NCI-H1105 treated with DMSO at 0.1 percent for 48 hours (cell line): ENCODE data around the gene ATP7A.

Experiments used
- DNase-seq: peaks from one replicate; lab custom pipeline; 2025; lab: John Stamatoyannopoulos, UW

ATP7A gene

DNA sequence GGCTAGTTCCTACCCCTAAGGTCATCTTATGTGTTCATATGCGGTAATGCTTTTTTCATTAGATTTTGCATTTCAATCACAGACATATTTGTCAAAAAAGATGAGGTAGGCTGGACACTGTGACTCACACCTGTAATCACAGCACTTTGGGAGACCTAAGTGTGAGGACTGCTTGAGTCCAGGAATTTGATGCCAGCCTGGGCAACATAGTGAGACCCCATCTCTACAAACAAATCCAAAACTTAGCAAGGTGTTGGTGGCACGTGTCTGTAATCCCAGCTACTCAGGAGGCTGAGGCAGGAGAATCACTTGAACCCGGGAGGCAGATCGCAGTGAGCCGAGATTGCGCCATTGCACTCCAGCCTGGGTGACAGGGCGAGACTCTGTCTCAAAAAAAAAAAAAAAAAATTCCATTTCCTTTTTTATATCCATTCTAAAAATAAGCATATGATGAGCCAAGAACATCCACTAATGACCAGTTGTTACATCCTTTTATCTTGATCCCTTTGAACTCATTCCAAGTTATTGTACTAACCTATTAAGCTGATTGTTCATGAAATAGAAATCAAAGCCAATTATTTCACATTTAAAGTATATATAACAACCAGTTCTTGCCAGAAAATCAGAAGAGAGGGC is 35.5 kb downstream of the ATP7A start:
- DNase-seq = no peak

DNA sequence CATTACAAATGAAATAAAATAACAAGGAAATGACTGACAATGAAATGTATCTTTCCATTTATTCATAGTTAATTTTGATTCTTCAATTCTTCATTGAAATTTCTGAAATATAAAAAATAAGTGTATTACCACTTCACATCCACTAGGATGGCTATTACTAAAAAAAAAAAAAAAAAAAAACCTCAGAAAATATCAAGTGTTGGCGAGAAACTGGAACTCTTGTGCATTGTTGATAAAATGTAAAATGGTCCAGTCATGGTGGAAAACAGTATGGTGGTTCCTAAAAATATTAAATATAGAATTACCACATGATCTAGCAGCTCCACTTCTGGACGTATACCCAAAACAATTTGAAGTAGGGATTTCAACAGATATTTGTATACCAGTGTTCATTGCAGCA is 36.1 kb downstream of the ATP7A start:
- DNase-seq = no peak

DNA sequence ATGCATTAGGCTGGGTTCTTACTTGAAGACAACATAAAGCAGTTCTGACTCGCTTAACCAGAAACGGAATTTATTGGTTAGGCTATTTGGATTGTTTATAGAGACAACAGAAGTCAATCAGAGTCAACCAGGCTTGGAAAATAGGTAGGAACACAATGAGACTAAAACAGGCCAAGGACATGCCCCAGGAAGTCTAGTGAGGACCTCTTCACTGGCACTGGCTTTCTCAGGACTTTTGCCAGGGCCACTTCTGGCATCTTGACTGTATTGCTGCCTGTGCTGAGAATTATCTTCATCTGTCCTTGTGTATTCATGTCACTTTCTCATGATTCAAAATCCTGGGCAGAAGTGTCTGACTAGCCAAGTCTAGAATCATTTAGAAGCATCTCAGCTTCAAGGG is 39.3 kb downstream of the ATP7A start:
- no peak for DNase-seq

DNA sequence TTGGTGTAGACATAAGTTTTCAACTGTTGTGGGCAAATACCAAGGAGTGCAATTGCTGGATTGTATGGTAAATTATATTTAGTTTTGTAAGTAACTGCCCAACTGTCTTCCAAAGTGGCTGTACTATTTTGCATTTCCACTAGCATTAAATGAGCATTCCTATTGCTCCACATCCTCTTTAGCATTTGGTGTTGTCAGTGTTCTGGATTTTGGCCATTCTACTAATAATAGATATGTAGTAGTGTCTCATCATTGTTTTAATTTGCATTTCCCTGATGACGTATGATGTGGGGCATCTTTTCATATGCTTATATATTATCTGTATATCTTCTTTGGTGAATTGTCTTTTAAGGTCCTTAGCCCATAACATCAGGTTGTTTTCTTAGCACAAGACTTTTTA is 41.7 kb downstream of the ATP7A start:
- DNase-seq = no peak

DNA sequence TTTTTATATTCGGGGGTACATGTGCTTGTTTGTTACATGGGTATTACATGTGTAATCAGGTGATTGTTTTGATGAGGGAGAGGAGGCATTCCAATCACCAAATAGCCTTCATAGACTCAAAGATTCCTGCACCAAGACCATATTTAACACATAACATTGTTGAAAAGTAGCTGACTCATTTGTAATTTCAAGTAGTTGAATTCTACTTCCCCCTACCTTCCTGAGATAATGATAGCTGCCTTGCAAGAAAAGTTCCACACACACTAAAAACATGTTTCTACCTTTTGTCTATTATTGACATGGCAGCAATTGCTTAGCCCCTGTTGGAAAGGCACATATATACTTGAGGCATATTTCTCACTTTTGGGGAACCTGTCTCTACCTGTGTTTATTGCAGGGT is 42.8 kb downstream of the ATP7A start:
- DNase-seq = no peak

DNA sequence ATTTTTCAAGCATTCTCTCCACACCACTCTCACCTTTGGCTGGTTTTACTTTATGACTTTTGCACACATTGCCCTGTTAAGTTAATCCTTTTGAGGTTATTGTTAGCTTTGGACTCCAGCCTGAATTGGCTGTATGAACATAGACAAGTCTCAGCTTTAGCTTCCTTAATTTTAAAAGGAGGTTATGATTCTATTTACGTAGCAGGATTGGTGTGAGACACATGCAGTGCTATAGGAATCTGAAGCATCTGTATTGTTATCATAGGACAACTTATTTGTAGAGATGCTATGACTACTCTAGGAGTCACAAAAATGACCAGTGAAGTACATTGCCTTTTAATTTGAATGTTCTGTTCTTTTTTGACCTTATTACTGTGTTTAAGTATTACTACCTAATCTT is 43.2 kb downstream of the ATP7A start:
- no peak for DNase-seq

DNA sequence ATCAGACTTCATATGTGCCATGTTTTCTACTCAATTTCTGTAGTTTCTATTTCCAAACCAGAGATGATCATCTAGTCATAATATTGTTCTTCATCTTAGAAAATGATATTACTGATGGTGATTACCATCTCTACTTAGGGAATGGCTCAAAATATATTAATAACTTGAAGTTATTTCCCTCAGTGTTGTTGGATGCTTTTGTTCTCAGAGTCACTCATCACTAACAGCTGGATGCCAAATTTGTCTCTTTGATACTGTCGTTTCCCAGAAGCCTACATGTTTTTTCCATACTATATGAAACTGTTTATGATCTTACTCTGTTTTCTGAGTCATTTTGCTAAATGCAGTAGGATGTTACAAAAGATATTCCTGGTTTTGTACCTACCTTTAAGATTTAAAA is 50.1 kb downstream of the ATP7A start:
- no peak for DNase-seq

DNA sequence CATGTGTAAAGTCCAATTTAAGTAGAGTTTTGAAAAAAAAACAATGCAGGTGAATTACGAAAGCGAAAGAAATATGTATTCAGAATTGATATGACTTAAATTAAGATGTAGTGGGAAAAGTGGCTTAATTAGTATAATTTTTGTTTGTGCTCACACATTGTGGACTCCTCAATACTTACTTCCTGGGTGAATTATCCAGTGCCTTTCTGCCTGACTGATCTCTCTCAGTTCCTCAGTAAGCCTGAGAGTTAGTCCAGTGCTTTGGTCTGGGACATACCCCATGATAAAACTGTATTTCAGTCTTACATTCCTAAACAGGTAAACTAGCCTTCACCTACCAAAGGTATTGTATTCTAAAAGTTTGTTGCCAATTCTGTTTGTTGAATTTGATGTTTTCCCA is 50.6 kb downstream of the ATP7A start:
- DNase-seq = no peak

DNA sequence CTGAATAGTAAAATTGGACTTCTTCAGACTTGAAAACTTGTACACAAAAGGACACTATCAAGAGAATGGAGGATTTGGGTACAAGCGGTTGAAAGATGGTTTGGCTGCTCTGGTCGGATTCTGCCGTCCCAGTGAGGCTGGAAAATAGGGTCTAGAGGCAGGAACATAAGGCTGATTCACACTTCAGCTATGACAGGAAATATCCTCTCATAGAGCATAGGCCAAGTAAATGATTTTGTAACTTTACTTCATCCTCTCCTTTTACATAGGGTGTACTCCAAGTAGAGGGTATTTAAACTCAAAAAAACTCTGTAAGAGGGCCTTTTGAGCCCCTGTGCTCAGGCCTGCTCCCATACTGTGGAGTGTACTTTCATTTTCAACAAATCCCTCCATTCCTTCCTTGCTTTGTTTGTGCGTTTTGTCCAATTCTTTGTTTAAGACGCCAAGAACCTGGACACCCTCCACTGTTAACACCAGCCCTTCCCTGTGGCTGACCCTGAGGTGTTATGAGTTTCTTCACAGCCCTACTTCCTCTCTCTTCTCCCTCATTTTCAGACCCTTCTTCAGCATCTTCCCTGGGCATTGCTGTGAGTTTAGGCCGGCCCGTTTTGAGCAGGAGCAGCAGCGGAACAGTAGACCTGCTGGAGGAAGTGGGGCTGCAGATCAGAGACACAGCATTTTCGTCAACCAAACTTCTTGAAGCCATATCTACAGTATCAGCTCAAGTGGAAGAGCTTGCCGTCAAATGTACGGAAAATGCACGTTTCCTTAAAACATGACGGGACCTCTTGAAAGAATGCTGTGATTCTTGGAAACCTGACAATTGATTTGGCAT is 51.8 kb downstream of the ATP7A start:
- DNase-seq = no peak

DNA sequence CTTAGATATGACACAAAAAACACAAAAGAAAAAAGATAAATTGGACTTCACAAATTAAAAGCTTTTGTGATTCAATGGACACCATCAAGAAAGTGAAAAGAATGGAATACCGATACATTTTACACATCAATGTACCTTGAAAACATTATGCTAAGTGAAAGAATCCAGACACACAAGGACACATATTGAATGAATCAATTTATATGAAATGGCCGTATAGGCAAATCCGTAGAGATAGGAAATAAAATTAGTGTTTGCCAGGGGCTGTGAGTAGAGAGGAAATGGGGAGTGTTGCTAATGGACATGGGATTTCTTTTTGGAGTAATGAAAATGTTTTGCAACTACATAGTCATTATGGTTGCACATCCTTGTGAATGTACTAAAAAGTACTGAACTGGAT is 55.9 kb downstream of the ATP7A start:
- DNase-seq = no peak

DNA sequence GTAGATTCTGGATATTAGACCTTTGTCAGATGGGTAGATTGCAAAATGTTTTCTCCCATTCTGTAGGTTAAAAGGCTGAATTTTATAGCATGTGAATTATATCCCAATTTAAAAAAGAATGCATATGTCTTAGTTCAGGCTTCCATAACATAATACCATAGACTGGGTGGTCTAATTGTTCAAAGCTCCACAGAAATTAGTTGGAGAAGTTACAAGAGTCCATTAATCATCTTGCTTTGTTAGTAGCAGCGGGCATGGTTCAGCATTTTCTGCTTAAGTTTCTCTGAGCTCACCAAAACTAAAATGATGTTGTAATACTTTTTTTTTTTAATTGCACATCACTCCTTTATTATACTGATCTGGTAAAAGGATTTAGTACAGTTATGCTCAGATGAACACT is 57.1 kb downstream of the ATP7A start:
- DNase-seq = no peak

DNA sequence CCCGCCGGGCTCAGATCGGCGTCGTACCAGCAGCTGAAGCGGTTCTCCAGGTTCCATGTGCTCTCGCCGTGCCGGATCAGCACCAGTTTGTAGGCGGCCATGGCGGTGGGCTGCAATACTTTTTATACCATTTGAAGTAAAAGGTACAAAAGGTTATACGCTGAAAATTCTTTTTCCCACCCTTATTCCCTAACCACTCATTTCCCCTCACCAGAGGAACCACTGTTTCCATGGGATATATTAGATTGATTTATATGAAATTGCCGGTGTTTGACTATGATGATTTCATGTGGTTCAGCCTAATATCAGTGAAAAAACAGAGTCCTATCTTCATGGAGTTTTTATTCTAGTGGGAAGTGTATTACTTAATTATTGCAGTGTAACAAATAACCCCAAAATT is 59.0 kb downstream of the ATP7A start, which contains the start of gene PGAM4:
Gene PGAM4 (minus strand): TSS at position 101 of the 400 bp plus-strand sequence. CDS start 0 bp downstream, at position 101.
- DNase-seq = no peak

DNA sequence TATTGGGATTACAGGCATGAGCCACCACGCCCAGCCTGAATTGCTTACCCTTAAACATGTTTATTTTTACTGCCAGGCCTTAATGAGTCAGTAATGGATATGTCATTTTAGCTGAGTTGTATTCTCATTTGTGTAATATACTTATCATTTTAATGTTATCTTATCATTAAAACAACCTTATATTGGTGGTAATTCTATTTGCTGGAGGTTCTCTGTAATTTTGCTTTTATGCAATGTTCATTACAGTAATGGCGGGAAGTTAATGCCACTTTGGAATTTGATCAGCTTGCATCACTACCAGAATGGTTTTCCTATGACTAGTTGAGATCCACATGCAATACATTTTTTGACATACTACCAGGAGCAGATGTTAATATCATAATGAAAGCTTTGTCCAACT is 65.3 kb downstream of the ATP7A start:
- no peak for DNase-seq

DNA sequence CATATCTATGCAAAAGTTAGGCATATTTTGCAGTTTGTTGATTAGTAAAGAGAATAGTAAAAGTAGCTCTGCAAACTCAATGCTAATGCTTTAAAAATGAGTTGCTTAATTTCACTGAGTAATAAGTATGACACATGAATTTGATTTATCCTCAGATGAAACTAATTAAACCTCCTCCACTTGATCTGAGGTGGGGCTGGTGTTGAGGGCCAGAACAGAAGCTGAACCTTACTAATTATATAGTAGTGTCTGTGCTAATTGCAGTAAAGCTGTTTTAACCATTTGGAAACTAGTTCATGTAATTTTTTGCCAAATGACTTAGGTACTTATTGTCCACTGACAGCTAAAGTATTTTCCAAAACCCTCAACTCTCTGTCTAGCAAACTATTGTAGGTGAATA is 66.6 kb downstream of the ATP7A start:
- DNase-seq = peak; percentile 72

DNA sequence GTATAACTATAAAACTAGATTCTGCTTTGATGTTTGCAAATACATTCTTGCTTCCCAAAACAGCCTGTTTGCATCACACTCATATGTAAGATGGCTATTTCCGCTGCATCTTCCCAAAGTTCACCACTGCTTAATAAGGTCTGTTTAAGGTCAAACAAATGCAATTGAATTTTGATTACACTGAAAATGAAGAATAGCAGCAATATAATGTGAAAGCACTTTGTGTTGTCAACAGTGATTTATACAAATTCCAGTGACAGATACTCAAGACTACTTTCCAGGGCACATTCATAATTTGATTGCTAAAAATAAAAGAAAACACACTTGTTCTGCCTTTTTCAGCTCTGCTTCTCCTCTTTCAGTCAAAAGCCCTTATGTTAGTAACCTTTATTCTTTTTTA is 67.0 kb downstream of the ATP7A start:
- no peak for DNase-seq

DNA sequence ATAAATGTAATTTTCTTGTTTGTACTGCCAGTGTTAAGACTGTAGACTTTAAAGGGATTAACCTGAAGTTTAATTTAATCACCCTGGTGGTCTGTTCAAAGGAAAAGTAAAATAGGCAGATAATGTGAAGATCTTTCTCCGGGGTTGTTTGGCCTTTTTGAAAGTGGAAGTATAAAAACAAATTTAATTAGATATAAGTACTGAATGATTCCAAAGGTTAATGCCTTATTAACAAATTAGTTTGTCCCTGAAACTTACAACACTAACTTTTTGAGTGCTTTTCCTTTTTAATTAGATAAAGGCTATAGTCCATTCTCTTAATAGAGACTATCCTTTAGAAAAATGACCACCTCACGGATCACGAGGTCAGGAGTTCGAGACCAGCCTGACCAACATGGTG is 69.4 kb downstream of the ATP7A start:
- no peak for DNase-seq

DNA sequence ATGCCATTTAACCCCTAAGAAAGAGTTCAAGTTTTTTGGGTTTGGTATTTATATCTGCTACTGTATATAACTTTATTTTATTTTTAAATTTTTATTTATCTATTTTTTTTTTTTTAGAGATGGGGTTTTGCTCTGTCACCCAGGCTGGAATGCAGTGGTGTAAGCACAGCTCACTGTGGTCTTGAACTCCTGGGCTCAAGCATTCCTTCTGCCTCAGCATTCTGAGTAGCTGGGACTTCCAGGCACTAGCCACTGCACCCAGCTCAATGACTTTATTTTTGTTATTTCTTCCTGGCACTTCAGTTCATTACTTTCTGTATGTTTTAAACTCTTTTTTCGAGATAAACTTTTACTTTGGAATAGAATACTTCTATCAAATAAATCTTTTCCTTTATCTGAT is 101.4 kb downstream of the ATP7A start:
- no peak for DNase-seq

DNA sequence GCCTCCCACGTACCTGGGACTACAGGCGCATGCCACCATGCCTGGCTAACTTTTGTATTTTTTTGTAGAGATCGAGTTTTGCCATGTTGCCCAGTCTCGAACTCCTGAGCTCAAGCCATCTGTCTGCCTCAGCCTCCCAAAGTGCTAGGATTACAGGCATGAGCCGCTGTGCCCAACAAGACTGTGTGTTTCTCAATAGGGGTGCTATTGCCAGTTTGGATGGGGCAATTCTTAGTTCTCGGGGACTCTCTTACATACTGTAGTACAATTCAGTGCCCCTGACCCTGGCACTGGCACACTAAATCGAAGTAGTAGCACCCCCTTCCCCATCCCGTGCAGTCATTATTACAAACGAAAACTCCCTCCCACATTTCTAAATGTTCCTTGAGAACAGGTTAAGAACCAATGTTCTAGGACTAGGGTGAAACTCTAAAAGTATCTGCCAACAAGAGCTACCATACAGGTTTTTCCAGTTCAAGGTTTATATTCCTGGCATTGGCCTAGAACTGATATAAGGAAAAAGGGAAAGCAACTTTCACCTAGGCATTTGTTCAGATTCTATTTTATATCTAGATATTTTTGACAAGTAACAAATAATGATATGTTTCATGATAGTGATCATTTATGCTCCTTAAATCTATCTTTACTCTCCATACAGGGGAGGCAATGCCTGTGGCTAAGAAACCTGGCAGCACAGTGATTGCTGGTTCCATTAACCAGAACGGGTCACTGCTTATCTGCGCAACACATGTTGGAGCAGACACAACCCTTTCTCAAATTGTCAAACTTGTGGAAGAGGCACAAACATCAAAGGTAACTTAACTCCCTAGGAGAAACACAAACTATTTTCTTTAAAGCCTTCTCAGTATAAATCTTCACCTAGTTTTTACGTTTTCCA is 109.3 kb downstream of the ATP7A start:
- no peak for DNase-seq

DNA sequence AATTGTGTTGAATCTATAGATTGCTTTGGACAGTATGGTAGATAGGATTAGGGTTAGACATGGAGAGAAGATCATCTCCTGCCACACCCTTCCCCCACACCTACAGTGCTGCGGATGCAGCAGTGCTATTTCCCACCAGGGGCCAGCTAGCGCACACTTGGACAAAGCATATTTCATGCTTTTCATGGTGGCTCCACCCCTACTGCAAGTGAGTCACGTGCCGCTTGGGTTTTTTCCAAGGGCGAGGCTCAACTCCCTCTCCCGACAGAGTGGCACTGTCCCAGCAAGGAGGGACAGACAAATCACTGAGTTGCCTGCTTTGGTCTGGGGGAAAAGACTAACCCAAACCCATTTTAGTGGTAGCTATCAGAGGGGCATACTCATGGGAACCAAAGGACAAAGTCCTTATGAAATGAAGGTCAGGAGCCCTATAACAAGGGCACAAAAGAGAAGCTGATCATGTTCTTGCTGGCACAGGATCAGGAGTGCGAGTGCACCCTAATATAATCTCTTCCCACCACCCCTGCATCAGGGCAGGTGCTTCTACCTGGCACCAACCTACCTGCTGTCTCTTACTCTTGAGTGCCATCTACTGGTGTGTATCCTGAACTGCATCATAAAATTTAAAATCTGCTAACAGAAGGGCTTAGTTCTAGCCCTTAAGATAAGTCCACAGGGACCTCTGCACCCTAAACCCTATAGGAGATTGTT is 114.0 kb downstream of the ATP7A start:
- DNase-seq = peak; percentile 12

DNA sequence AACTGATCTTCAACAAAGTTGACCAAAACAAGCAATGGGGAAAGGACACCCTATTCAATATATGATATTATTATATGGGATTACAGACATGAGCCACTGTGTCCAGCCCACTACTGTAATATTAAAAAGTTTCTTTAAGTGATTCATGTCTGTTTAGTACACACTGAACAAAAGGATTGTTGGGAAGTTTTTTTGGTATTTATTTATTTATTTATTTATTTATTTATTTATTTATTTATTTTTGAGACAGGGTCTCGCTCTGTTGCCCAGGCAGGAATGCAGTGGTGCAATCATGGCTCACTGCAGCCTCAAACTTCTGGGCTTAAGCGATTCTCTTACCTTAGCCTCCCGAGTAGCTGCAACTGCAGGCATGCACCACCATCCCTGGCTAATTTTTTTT is 117.3 kb downstream of the ATP7A start:
- DNase-seq = no peak

DNA sequence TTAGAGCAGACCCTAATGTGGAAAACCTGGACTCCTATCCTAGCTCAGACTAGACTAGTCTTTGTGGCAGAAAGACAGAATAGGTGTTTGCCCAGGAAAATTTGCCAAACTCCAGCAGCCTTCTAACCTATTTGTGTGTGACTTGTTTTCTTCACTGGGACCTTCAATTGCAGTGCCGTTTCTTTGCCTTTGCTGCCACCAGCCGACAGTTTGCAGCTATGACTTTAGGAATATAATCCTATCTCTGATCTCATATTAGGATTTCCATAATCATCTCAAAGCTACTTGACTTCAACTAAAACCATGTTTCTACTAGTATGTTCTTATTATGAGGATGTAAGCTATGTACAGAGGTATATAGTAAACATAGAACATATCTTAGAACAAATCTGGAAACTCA is 119.2 kb downstream of the ATP7A start:
- peak; percentile 33 for DNase-seq

DNA sequence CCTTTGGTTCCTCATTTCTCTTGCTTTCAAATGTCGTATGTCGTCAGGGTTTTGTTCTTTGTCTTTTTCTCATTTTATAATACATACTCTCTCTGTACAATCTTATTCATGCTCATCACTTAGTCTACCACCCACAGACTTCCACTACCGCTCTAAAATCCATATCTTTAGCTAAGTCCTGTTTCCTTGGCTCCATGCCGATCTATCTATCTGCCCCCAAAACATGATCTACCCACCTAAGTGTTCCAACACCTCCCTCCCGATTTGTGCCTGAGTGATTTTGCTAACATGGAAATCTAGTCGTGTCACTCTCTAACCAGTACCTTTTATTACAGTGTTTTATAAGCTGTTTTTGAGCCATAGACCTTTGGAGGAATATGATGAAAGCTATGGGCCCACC is 124.6 kb downstream of the ATP7A start:
- DNase-seq = no peak
